Measurements from ENCODE around the gene TGIF1.

DNA sequence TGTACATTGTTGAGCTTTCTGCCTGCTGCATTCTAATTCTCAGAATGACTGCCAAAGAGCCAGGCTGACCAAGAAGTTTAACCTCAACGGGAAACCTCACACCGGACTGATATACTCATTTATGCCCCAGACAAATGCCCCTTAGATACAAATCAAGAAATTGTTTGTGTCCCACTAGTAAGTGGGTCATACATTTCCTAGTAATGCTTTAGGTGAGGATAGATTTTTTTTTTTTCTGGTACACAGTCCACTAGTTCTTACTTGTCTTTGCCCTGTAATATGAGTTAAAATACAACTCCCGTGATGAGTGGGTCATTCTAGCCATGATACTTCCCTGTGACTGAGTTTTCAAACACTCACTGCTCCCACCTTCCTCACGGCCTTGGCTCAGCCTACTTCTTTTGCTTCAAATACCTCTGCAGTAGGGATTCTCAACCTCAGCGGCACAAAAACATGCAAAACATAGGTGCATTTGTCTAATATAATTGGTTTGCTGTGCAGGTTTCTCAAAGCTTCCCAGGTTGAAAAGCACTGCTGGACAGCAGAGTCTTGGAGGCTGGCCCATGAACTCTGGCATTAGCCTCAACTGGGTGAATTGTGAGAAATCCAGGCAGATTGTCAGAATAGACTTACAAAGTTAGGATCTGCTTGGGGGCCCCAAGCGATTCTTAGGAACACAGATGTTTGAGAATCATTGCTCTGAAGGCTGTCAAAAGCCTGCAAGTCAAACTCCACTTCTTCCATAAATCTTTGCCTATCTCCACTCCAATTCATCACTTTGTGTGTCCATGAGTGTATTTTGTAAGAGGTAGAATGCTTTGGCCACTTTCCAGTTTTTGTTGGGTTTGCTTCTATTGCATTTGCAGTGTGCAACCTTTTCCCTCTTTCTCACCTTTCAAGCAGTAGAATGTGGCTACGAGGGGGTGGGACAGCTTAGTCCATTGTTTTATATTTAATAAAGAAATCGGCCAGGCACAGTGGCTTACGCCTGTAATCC, 35.5 kb downstream of the TGIF1 start:
- TF ChIP-seq FOXK2 (IDR thresholded peaks at IDR 0.05) (no peak), ZNF384 (IDR thresholded peaks at IDR 0.05) (no peak), FOXM1 (IDR thresholded peaks at IDR 0.05; ENCODE audit: borderline replicate concordance) (no peak), BHLHE40 (IDR thresholded peaks at IDR 0.05; ENCODE audit: borderline replicate concordance) (no peak), ELF4 (IDR thresholded peaks at IDR 0.05) (no peak), TARDBP (IDR thresholded peaks at IDR 0.05) (no peak), SUZ12 (IDR thresholded peaks at IDR 0.05) (no peak), SP1 (IDR thresholded peaks at IDR 0.05) (no peak), FOXA1 (IDR thresholded peaks at IDR 0.05) (no peak), HDGF (IDR thresholded peaks at IDR 0.05; ENCODE audit: borderline replicate concordance) (no peak), NFRKB (IDR thresholded peaks at IDR 0.05) (no peak)
- TF ChIP-seq, protein P1, sequence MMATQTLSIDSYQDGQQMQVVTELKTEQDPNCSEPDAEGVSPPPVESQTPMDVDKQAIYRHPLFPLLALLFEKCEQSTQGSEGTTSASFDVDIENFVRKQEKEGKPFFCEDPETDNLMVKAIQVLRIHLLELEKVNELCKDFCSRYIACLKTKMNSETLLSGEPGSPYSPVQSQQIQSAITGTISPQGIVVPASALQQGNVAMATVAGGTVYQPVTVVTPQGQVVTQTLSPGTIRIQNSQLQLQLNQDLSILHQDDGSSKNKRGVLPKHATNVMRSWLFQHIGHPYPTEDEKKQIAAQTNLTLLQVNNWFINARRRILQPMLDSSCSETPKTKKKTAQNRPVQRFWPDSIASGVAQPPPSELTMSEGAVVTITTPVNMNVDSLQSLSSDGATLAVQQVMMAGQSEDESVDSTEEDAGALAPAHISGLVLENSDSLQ (IDR thresholded peaks at IDR 0.05): no peak

Data from HEK293T (cell line).